Epithelial cell of esophagus (primary cell): ENCODE data around the gene NDST1.

Source experiments
- DNase-seq: peaks from one replicate; pipeline ENCODE4 v3.0.0; 2010; ENCODE audit warnings: low read depth
- H3K4me3 ChIP-seq: 2 replicates; pipeline ENCODE4 v1.5.1; 2011; ENCODE audit warnings: mild to moderate bottlenecking, low read length, control low read depth
- TF ChIP-seq, protein P1 (sequence below): IDR thresholded peaks from 2 replicates; pipeline ENCODE4 v1.5.1; 2011; ENCODE audit warnings: low read depth, mild to moderate bottlenecking, low read length, control low read depth, inconsistent platforms; ENCODE audit not compliant: insufficient read depth; ENCODE audit errors: missing control alignments

Gene NDST1

GRCh38 chr5:150584556-150585335 is 76.8 kb downstream of the NDST1 start:
- H3K4me3 ChIP-seq: no peak overlapping the region
- TF ChIP-seq, protein P1, sequence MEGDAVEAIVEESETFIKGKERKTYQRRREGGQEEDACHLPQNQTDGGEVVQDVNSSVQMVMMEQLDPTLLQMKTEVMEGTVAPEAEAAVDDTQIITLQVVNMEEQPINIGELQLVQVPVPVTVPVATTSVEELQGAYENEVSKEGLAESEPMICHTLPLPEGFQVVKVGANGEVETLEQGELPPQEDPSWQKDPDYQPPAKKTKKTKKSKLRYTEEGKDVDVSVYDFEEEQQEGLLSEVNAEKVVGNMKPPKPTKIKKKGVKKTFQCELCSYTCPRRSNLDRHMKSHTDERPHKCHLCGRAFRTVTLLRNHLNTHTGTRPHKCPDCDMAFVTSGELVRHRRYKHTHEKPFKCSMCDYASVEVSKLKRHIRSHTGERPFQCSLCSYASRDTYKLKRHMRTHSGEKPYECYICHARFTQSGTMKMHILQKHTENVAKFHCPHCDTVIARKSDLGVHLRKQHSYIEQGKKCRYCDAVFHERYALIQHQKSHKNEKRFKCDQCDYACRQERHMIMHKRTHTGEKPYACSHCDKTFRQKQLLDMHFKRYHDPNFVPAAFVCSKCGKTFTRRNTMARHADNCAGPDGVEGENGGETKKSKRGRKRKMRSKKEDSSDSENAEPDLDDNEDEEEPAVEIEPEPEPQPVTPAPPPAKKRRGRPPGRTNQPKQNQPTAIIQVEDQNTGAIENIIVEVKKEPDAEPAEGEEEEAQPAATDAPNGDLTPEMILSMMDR: no peak
- DNase-seq: no peak

DNA sequence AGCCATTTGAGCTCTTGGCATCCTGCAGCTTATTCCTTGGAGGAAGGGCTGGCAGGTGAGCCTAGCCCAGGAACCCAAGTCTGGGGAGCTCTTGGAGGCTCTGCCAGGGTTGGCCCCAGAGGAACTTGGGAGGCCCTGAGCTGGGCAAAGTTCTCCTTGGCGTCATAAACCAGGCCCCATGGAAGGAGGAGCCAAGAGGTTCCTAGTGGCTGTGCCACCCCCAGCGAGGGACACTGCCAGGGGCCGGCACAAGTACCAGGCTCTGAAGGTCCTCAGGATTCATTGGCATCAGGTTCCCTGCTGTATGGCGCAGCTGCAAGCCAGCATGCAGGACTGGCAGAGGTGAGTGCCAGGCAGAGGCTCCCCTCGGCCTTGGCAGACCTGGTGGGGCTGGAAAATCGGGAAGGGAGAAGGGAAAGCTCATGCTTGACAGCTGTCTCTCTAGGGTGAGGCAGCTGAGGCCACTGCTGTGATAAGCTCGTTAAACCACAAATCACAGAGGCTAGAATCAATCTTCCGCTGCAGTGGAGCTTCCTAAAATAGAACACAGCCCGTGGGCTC is 77.9 kb downstream of the NDST1 start:
- no peak for DNase-seq
- TF ChIP-seq, protein P1: no peak
- H3K4me3 ChIP-seq: no peak overlapping the region

DNA sequence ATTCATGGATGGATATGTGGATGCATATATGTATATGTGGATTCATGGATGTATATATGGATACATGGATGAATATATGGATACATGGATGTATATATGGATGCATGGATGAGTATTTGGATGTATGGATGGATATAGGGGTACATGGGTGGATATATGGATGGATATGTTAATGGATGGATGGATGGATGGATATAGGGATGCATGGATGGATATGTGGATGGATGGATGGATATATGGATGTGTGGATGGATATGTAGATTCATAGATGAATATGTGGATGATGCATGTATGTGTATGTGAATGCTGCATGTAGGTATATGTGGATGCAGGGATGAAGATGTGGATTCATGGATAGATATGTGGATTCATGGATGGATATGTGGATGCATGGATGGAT is 79.1 kb downstream of the NDST1 start:
- TF ChIP-seq, protein P1: no peak
- no peak overlapping the region for H3K4me3 ChIP-seq
- no peak for DNase-seq

DNA sequence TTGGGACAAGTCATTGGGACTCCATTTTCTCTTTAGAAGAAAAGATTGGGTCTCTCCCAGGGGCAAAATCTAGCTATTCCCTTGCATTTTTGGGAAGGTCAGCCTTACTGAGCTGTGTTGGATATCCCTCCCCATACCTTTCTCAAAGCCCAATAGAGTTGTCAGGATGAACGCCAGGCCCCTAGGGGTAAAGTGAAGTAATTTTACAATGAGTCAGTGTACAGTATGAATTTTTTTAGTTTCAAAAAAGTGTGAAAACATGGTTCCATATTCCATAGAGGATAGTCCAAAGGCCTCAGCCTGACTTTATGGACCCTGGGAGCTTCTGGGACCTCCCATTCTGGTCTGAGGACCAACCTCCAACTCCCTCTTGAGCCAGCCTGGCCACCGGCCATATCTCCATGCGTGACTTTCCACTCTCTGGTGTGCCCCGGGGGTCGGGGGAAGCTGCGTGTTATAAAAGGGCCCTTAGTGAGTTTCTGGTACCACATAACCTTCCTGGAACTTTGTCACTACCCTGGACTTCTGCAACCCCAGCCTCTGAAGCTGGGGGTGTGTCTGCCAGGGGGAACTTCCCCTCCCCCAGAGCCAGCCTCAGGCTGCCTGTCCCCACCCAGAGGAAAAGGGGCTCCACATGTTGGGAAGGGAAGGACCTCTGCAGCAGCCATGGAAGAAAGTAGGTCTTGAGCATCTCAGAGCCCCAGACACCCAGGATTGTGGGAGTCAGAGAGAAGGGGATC is 80.1 kb downstream of the NDST1 start:
- TF ChIP-seq, protein P1: no peak
- peak; percentile 59 for DNase-seq
- no peak overlapping the region for H3K4me3 ChIP-seq

DNA sequence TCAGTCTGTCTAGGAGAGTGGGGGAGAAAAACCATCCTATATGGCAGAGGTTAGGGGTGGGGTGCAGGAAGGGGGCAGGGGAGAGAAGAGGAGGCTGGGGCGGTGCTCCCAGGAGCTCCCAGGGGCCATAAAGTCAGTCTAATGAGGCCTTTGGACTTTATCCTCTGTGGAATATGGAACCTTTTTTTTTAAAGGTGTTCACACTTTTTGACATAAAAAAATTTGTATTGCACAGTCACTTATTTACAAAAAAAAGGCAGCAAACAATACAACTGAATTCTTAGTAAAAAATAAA is 80.6 kb downstream of the NDST1 start:
- no peak for DNase-seq
- TF ChIP-seq, protein P1: no peak
- H3K4me3 ChIP-seq: no peak overlapping the region

- DNase-seq: no peak
- TF ChIP-seq, protein P1: peak; percentile 43
- H3K4me3 ChIP-seq: no peak overlapping the region
These were observed 82.1 kb downstream of the NDST1 start for GRCh38 chr5:150589862-150590601.
